SK-N-SH (cell line): Measurements from ENCODE around the gene STARD7. TPM values are rescaled to one million over a fixed set of nuclear protein-coding genes. Genes with fewer than 3 reads are reported as not detected.

Source experiments
- CTCF ChIA-PET: fragments of 300-600, 350-600 bp; formaldehyde crosslinking; extraction: SDS; loops from one replicate; lab custom pipeline; 2021; lab: Yijun Ruan, JAX
- POLR2A ChIA-PET: fragments of 350-600 bp; sonication (Branson Sonifier 250); formaldehyde crosslinking; extraction: SDS; loops from one replicate; lab custom pipeline; 2020; ENCODE audit warnings: antibody characterized with exemption, inconsistent platforms; lab: Yijun Ruan, JAX
- DNase-seq: peaks from one replicate; pipeline ENCODE4 v3.0.0; 2012
- H2AFZ ChIP-seq: fragments of 200-600 bp; sonication (generic); 2 replicates; pipeline ENCODE4 v1.8.1; 2016; ENCODE audit warnings: antibody characterized with exemption, mild to moderate bottlenecking, low read depth
- H3F3A ChIP-seq: fragments of 200-600 bp; sonication (generic); replicated peaks from 2 replicates; pipeline ENCODE3; 2016; ENCODE audit warnings: antibody characterized with exemption, mild to moderate bottlenecking; ENCODE audit not compliant: insufficient read depth
- H3K27ac ChIP-seq, 2 experiments: fragments of 200-500 bp in 1 of 2; fragments of 200-600 bp in 1 of 2; sonication (Bioruptor generic) in 1 of 2; sonication (generic), shearing (Covaris generic) in 1 of 2; 2 replicates each; pipeline versions ENCODE4 v1.5.1 to v1.6.1; 2014 to 2016; ENCODE audit warnings: low read depth in 2 of 2, inconsistent platforms in 1 of 2, low read length in 1 of 2, mild to moderate bottlenecking in 1 of 2, mixed read lengths in 1 of 2
- H3K27me3 ChIP-seq: fragments of 200-600 bp; sonication (generic), shearing (Covaris generic); 2 replicates; pipeline ENCODE4 v1.6.1; 2016; ENCODE audit warnings: mixed run types; ENCODE audit not compliant: insufficient read depth
- H3K36me3 ChIP-seq, 2 experiments: fragments of 200-500 bp in 1 of 2; fragments of 200-600 bp in 1 of 2; sonication (Bioruptor generic) in 1 of 2; sonication (generic) in 1 of 2; replicated peaks in 1 of 2; 2 replicates each; pipeline versions ENCODE3 to v1.5.1; 2014 to 2016; ENCODE audit warnings: low read length in 1 of 2, mild to moderate bottlenecking in 1 of 2; ENCODE audit not compliant: insufficient read depth in 2 of 2, control insufficient read depth in 1 of 2
- H3K4me1 ChIP-seq, 2 experiments: fragments of 200-500 bp in 1 of 2; fragments of 200-600 bp in 1 of 2; sonication (Bioruptor generic) in 1 of 2; sonication (generic), shearing (Covaris generic) in 1 of 2; 2 replicates each; pipeline versions ENCODE4 v1.5.1 to v1.6.1; 2014 to 2016; ENCODE audit warnings: low read depth in 1 of 2, low read length in 1 of 2, mixed run types in 1 of 2; ENCODE audit not compliant: insufficient read depth in 2 of 2, control insufficient read depth in 1 of 2
- H3K4me2 ChIP-seq: fragments of 200-600 bp; sonication (generic), shearing (Covaris generic); 2 replicates; pipeline ENCODE4 v1.6.1; 2017; ENCODE audit warnings: mixed run types
- H3K4me3 ChIP-seq, 2 experiments: fragments of 200-500 bp in 1 of 2; fragments of 200-600 bp in 1 of 2; sonication (Bioruptor generic) in 1 of 2; sonication (generic), shearing (Covaris generic) in 1 of 2; 2 replicates each; pipeline versions ENCODE4 v1.5.1 to v1.8.1; 2014 to 2016; ENCODE audit warnings: low read depth in 2 of 2, inconsistent platforms in 1 of 2, low read length in 1 of 2, mild to moderate bottlenecking in 1 of 2, mixed read lengths in 1 of 2, moderate library complexity in 1 of 2
- H3K79me2 ChIP-seq: fragments of 200-600 bp; sonication (generic); 2 replicates; pipeline ENCODE4 v1.8.1; 2017; ENCODE audit warnings: mild to moderate bottlenecking; ENCODE audit not compliant: insufficient read depth
- H3K9ac ChIP-seq: fragments of 200-600 bp; sonication (generic); 2 replicates; pipeline ENCODE4 v1.6.1; 2017; ENCODE audit warnings: mixed run types
- H3K9me2 ChIP-seq: fragments of 200-600 bp; sonication (generic); 2 replicates; pipeline ENCODE4 v1.6.1; 2017; ENCODE audit warnings: mixed run types
- H3K9me3 ChIP-seq: fragments of 200-600 bp; sonication (generic); 2 replicates; pipeline ENCODE4 v1.6.1; 2017; ENCODE audit warnings: mixed run types, mild to moderate bottlenecking, moderate library complexity
- H4K20me1 ChIP-seq: fragments of 200-600 bp; sonication (generic); 2 replicates; pipeline ENCODE4 v1.6.1; 2017; ENCODE audit warnings: mild to moderate bottlenecking, mixed run types; ENCODE audit not compliant: insufficient read depth
- CHD2 ChIP-seq: fragments of 150-350 bp; IDR thresholded peaks from 2 replicates; pipeline ENCODE4 v1.6.1; 2018; ENCODE audit warnings: low read length; ENCODE audit not compliant: partially characterized antibody
- EZH2phosphoT487 ChIP-seq: fragments of 200-600 bp; sonication (generic); IDR thresholded peaks from 2 replicates; pipeline ENCODE4 v1.6.1; 2017; ENCODE audit warnings: low read depth, mixed run types, mild to moderate bottlenecking, antibody characterized with exemption, moderate library complexity, borderline replicate concordance
- FOXJ3 ChIP-seq: sonication (generic); formaldehyde crosslinking; IDR thresholded peaks from 2 replicates; pipeline ENCODE4 v1.5.1; 2020; ENCODE audit warnings: mild to moderate bottlenecking, missing genetic modification reagents
- FOXM1 ChIP-seq: IDR thresholded peaks from 2 replicates; pipeline ENCODE4 v1.4.0; 2012; ENCODE audit warnings: low read depth, mild to moderate bottlenecking
- MEF2A ChIP-seq: IDR thresholded peaks from 2 replicates; pipeline ENCODE4 v1.4.0; 2012; ENCODE audit warnings: low read depth, borderline replicate concordance
- MXI1 ChIP-seq: IDR thresholded peaks from 2 replicates; pipeline ENCODE4 v1.6.1; 2012; ENCODE audit warnings: mild to moderate bottlenecking, low read depth, low read length, improper control_type of control experiment
- NFIC ChIP-seq: IDR thresholded peaks from 2 replicates; pipeline ENCODE4 v1.4.0; 2012; ENCODE audit warnings: borderline replicate concordance
- NRF1 ChIP-seq: IDR thresholded peaks from 2 replicates; pipeline ENCODE4 v1.6.1; 2012; ENCODE audit warnings: low read depth, mild to moderate bottlenecking, low read length
- POLR2AphosphoS5 ChIP-seq: IDR thresholded peaks from 2 replicates; pipeline ENCODE4 v1.6.1; 2012; ENCODE audit warnings: low read depth, low read length
- RAD21 ChIP-seq: IDR thresholded peaks from 2 replicates; pipeline ENCODE4 v1.6.1; 2012; ENCODE audit warnings: mild to moderate bottlenecking, low read length
- RXRA ChIP-seq: IDR thresholded peaks from 2 replicates; pipeline ENCODE4 v1.4.0; 2012; ENCODE audit warnings: low read depth, mild to moderate bottlenecking, borderline replicate concordance
- SIN3A ChIP-seq: IDR thresholded peaks from 2 replicates; pipeline ENCODE4 v1.6.1; 2012; ENCODE audit warnings: low read depth, mild to moderate bottlenecking, low read length, moderate library complexity, borderline replicate concordance
- SMC3 ChIP-seq: IDR thresholded peaks from 2 replicates; pipeline ENCODE4 v1.6.1; 2012; ENCODE audit warnings: low read depth, low read length, improper control_type of control experiment
- TCF12 ChIP-seq: IDR thresholded peaks from 2 replicates; pipeline ENCODE4 v1.4.0; 2012
- WGBS: methylation state at CpG from one replicate; pipeline ENCODE4 v1.1.6; 2017; ENCODE audit warnings: low lambda C conversion rate; 5-methylcytosine and 5-hydroxymethylcytosine counted together
- polyA plus RNA-seq, 3 experiments: library from polyadenylated mRNA; depleted of rRNA; stranded (reverse); fragments of >200 nt; gene quantifications; 2 replicates each; pipeline ENCODE4 v1.2.3, GENCODE V29; 2012
- TF ChIP-seq, protein P1 (sequence below): IDR thresholded peaks from 2 replicates; pipeline ENCODE4 v1.4.0; 2012; ENCODE audit warnings: low read depth
- TF ChIP-seq, protein P2 (sequence below): IDR thresholded peaks from 2 replicates; pipeline ENCODE4 v1.4.0; 2012; ENCODE audit warnings: low read depth, borderline replicate concordance
- TF ChIP-seq, protein P3 (sequence below): IDR thresholded peaks from 2 replicates; pipeline ENCODE4 v1.4.0; 2012; ENCODE audit warnings: low read depth, borderline replicate concordance
- TF ChIP-seq, protein P4 (sequence below): fragments of 150-350 bp; IDR thresholded peaks from 2 replicates; pipeline ENCODE4 v1.6.1; 2016; ENCODE audit warnings: mild to moderate bottlenecking, low read depth, low read length
- TF ChIP-seq, protein P5 (sequence below): fragments of 200-600 bp; sonication (generic); IDR thresholded peaks from 2 replicates; pipeline ENCODE4 v1.6.1; 2017; ENCODE audit warnings: antibody characterized with exemption, mild to moderate bottlenecking, moderate library complexity

The STARD7 gene
- polyA plus RNA-seq, 1 of the 3 experiments (the other 2 are of a cell fraction): 36.1 TPM

DNA sequence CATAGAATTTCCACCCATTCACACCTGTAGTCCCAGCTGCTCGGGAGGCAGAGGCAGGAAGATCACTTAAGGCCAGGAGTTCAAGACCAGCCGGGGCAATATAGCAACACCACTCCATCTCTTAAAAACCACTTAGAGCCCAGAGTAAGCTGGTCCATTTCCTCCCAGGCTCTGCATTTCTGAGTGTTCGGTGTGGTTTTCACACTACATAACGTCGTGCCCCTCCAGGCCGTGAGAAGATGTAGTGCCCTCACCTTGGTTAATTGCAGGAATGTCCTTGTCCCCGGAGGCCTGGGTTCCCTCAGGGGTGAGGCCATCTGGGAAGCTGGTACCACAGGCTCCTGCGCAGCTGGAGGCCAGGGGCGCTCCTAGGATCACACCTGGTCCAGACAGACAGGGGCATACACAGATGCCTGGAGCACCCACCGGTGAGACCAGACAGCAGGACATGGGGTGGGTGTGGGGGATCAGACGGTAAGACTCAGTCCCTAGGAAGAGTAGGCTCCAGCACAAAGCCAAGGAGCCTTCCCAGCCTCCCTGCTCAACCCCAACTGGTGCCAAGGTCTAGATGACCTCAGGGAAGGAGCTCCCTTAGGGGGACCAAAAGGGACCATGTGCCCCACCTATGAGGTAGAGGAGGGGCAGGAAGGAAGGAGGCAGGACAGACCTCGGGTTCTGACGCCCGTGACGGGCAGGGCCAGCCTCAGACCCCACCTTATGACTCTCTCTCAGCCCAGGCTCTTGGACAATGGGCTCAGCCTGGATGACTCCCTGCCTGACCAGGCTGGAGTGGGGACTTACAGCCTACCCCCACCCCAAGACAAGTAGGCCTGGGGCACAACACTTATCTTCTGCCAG is 71.1 kb downstream of the STARD7 start:
- Histone ChIP-seq H3K27me3 (peaks cover 7% of the 10 kb centered on the region; the same call in 1 of the 2 replicates), H3K4me3 (no peak overlapping the region), H3K4me1 (peaks cover 0 to 13% of the 10 kb centered on the region in 2 experiments; a peak in 1 of 4 replicates), H3K4me2 (no peak overlapping the region), H2AFZ (no peak overlapping the region), H3K9me2 (no peaks in the 10 kb centered on the region), H3K27ac (no peak overlapping the region), H4K20me1 (no peaks in the 10 kb centered on the region), H3K9ac (no peak overlapping the region), H3F3A (no peaks in the 10 kb centered on the region), H3K9me3 (no peaks in the 10 kb centered on the region), H3K36me3 (no peaks in the 10 kb centered on the region), H3K79me2 (no peaks in the 10 kb centered on the region)
- TF ChIP-seq POLR2AphosphoS5 (no peak), NRF1 (no peak), FOXJ3 (CRISPR knock-in tag) (no peak), MXI1 (no peak), SIN3A (no peak), RXRA (no peak), SMC3 (no peak), RAD21 (no peak), NFIC (no peak), EZH2phosphoT487 (no peak), TCF12 (no peak), MEF2A (no peak), CHD2 (no peak), FOXM1 (no peak)
- TF ChIP-seq, protein P1, sequence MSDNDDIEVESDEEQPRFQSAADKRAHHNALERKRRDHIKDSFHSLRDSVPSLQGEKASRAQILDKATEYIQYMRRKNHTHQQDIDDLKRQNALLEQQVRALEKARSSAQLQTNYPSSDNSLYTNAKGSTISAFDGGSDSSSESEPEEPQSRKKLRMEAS: no peak
- TF ChIP-seq, protein P2, sequence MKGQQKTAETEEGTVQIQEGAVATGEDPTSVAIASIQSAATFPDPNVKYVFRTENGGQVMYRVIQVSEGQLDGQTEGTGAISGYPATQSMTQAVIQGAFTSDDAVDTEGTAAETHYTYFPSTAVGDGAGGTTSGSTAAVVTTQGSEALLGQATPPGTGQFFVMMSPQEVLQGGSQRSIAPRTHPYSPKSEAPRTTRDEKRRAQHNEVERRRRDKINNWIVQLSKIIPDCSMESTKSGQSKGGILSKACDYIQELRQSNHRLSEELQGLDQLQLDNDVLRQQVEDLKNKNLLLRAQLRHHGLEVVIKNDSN: no peak
- TF ChIP-seq, protein P3, sequence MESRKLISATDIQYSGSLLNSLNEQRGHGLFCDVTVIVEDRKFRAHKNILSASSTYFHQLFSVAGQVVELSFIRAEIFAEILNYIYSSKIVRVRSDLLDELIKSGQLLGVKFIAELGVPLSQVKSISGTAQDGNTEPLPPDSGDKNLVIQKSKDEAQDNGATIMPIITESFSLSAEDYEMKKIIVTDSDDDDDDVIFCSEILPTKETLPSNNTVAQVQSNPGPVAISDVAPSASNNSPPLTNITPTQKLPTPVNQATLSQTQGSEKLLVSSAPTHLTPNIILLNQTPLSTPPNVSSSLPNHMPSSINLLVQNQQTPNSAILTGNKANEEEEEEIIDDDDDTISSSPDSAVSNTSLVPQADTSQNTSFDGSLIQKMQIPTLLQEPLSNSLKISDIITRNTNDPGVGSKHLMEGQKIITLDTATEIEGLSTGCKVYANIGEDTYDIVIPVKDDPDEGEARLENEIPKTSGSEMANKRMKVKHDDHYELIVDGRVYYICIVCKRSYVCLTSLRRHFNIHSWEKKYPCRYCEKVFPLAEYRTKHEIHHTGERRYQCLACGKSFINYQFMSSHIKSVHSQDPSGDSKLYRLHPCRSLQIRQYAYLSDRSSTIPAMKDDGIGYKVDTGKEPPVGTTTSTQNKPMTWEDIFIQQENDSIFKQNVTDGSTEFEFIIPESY: no peak
- TF ChIP-seq, protein P4, sequence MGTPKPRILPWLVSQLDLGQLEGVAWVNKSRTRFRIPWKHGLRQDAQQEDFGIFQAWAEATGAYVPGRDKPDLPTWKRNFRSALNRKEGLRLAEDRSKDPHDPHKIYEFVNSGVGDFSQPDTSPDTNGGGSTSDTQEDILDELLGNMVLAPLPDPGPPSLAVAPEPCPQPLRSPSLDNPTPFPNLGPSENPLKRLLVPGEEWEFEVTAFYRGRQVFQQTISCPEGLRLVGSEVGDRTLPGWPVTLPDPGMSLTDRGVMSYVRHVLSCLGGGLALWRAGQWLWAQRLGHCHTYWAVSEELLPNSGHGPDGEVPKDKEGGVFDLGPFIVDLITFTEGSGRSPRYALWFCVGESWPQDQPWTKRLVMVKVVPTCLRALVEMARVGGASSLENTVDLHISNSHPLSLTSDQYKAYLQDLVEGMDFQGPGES: no peak
- TF ChIP-seq, protein P5, sequence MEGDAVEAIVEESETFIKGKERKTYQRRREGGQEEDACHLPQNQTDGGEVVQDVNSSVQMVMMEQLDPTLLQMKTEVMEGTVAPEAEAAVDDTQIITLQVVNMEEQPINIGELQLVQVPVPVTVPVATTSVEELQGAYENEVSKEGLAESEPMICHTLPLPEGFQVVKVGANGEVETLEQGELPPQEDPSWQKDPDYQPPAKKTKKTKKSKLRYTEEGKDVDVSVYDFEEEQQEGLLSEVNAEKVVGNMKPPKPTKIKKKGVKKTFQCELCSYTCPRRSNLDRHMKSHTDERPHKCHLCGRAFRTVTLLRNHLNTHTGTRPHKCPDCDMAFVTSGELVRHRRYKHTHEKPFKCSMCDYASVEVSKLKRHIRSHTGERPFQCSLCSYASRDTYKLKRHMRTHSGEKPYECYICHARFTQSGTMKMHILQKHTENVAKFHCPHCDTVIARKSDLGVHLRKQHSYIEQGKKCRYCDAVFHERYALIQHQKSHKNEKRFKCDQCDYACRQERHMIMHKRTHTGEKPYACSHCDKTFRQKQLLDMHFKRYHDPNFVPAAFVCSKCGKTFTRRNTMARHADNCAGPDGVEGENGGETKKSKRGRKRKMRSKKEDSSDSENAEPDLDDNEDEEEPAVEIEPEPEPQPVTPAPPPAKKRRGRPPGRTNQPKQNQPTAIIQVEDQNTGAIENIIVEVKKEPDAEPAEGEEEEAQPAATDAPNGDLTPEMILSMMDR: no peak
- WGBS: 78% methylated on average over 12 of the region's 15 CpGs
- POLR2A ChIA-PET: interaction anchor here (1.5 kb wide), 1 partner anchor 37 kb away, joined by 6 read pairs; no protein-coding TSS in a partner anchor
- CTCF ChIA-PET: interaction anchor here (1.0 to 5.6 kb wide), 14 partner anchors 7 to 146 kb away, joined by 3 to 102 read pairs (median 5); partner anchors contain the start of genes ADRA2B and ANKRD36C
- no peak for DNase-seq
